ENCODE results near the gene SSX4B.
"Not testable (repeated sequence)": the region's sequence is repeated elsewhere in the genome, so short reads cannot be mapped to it uniquely, and the experiment has no call there.

Gene SSX4B, protein sequence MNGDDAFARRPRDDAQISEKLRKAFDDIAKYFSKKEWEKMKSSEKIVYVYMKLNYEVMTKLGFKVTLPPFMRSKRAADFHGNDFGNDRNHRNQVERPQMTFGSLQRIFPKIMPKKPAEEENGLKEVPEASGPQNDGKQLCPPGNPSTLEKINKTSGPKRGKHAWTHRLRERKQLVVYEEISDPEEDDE

DNA sequence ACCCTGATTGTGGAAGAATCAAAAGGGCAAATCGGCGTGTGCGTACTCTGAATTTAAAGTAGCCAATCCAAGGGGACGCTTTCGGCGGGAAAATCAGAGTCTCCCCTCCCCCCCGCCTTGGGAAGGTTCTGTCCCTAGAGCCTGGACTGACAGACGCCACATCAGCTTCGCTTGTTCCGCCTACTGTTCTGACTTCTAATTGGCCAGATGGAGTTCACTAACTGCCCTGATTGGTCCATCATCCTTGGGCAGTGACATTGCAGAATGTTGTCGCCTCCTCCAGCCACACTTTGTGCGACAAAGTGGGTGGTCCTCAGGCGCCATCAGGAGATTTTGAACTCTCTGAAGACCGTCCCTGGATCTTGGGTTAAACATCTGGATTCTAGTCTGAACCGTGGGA, at the start of gene SSX4B:
TSS of gene SSX4B (minus strand) at position 101 of the 400 bp plus-strand sequence. CDS start 588 bp downstream, outside the sequence.
- not testable (repeated sequence) for H3K4me3 ChIP-seq (ENCODE audit: low read depth, low read length); DNase-seq (ENCODE audit: low read depth)

DNA sequence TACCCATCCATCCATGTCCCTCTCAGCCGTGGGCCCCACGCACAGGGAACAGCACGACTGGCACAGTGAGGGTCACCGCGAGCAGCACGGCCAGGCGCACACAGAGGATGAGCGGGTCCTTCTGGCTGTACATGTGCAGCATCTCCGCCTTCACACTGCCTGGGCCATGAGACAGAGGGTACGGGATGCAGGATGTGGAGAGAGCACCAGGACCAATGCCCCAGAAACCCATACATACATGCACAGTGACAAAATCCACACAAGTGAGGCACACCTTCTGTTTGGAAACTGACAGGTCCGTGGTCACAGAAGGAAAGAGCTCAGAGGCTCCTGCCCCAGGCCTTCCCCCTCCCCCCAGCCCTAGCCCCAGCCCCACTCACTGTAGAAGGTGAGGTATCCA, 48.8 kb upstream of the SSX4B start:
- TF ChIP-seq, protein P1, sequence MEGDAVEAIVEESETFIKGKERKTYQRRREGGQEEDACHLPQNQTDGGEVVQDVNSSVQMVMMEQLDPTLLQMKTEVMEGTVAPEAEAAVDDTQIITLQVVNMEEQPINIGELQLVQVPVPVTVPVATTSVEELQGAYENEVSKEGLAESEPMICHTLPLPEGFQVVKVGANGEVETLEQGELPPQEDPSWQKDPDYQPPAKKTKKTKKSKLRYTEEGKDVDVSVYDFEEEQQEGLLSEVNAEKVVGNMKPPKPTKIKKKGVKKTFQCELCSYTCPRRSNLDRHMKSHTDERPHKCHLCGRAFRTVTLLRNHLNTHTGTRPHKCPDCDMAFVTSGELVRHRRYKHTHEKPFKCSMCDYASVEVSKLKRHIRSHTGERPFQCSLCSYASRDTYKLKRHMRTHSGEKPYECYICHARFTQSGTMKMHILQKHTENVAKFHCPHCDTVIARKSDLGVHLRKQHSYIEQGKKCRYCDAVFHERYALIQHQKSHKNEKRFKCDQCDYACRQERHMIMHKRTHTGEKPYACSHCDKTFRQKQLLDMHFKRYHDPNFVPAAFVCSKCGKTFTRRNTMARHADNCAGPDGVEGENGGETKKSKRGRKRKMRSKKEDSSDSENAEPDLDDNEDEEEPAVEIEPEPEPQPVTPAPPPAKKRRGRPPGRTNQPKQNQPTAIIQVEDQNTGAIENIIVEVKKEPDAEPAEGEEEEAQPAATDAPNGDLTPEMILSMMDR (conservative IDR thresholded peaks at IDR 0.05; ENCODE audit: low read depth, low read length): no peak
- DNase-seq (ENCODE audit: low read depth): no peak
- no peak overlapping the region for H3K4me3 ChIP-seq (ENCODE audit: low read depth, low read length)

DNA sequence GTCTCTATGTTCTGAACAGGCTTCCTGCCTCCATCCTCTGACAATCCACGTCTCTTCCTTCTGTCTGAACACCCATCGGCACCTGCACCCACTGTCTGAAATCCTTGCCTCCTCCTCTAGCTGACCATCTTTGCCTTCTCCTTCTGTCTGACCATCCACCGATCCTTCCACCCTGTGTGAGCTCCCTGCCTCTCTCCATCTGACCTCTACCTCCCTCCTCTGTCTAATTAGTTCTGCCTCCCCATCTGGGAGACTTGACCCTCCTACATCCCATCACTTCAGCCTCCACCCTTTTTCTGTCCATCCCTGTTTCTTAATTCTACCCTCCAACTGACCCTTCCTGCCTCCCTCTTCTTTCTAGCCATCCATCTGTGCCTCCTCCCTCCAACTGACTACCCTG, 48.3 kb upstream of the SSX4B start:
- TF ChIP-seq, protein P1 (conservative IDR thresholded peaks at IDR 0.05; ENCODE audit: low read depth, low read length): no peak
- H3K4me3 ChIP-seq (ENCODE audit: low read depth, low read length): no peak overlapping the region
- no peak for DNase-seq (ENCODE audit: low read depth)

DNA sequence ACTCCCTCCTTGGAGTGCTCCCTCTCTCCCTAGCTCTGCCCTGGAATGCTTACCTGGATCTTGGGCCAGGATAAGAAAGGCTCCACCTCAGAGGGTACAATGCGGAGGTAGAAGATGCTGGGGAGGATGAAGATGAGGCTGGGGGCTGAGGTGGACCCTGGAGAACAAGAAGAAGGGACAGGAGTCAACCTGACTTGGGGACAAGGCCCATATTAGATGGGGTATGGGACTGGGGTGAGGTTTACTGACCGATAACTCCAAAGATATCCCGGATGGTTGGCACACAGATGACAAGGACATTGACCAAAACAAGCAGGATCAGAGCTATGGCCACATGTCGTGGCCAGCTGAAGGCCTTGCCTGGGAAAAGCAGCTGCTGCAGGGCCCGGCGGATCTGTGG, 47.7 kb upstream of the SSX4B start:
- DNase-seq (ENCODE audit: low read depth): no peak
- H3K4me3 ChIP-seq (ENCODE audit: low read depth, low read length): no peak overlapping the region
- TF ChIP-seq, protein P1 (conservative IDR thresholded peaks at IDR 0.05; ENCODE audit: low read depth, low read length): no peak

DNA sequence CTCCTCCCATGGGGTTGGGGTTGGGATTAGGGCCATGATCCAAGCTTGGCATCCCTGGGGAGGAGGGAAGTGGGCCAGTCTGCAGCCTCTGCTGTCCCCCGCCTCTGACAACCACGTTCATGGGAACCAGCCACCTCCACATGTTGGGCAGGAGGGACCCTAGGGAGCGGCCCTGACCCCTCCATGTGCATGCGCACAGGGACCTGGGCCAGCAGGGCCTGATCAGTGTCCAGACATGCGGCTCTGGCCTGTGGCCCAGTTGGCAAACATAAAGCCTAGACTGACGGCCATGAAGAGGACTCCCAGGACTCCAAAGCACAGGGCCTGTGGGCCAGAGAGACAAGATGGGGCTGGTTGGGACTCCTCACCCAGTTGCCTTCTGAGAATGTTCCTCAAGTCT, 47.0 kb upstream of the SSX4B start:
- H3K4me3 ChIP-seq (ENCODE audit: low read depth, low read length): no peak overlapping the region
- DNase-seq (ENCODE audit: low read depth): no peak
- TF ChIP-seq, protein P1 (conservative IDR thresholded peaks at IDR 0.05; ENCODE audit: low read depth, low read length): no peak

DNA sequence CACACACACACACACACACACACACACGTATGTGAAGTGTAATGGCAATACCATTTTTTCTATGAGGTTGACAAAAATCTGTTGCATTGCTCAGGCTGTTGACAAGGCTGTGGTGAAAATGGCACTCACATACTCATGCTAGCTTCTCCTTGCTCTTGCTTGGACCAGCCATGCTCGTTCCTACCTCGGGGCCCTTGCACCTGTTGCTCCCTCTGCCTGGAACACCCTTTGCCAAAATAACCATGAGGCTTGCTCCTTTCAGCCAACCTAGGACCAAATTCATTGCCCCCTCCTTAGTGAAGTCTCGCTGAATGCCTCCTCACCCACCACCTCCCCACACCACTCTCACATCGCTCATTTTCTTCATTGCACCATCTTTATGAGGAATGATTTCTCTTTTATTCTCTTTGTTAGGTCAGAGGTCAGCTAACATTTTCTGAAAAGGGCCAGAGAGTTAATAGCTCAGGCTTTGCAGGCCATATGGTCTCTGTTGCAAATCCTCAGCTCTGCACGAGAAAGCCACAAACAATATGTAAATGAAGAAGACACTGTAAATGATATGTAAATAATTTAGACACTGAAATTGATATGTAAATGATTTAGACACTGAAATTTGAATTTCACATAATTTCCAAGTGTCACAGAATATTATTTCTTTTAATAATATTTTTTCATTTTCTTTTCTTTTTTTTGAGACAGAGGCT, 45.0 kb upstream of the SSX4B start:
- DNase-seq (ENCODE audit: low read depth): no peak
- H3K4me3 ChIP-seq (ENCODE audit: low read depth, low read length): no peak overlapping the region
- TF ChIP-seq, protein P1 (conservative IDR thresholded peaks at IDR 0.05; ENCODE audit: low read depth, low read length): no peak

DNA sequence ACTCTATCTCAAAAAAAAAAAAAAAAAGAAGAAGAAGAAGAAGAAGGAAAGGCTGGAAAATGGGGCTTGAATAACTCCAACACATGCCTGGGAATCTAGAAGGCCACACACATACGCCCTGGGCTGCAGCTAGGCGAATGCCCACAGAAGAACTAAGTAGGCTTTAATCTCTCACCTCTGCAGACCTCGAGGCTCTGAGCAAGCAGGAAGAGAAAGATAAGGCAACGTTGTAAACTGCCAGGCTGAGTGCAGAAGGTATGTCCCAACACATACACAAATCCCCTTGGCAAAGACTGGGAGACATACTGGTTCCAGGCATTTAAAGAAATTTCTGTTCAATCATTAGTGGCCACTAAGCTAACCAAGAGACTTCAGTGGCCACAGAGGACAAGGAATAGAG, 39.9 kb upstream of the SSX4B start:
- H3K4me3 ChIP-seq (ENCODE audit: low read depth, low read length): no peak overlapping the region
- TF ChIP-seq, protein P1 (conservative IDR thresholded peaks at IDR 0.05; ENCODE audit: low read depth, low read length): no peak
- DNase-seq (ENCODE audit: low read depth): no peak

All from choroid plexus epithelial cell (primary cell).